HG03159 (cell line): ENCODE data around the gene ACYP1.

Source experiments
- ATAC-seq: cut with Tn5 transposase; IDR thresholded peaks from one replicate; pipeline ENCODE4 v1.9.1; 2021; ENCODE audit warnings: mild to moderate bottlenecking, moderate library complexity; ENCODE audit not compliant: unreplicated experiment

The ACYP1 gene

GRCh38 chr14:75041613-75042012 lies 22.2 kb downstream of the ACYP1 start:
- ATAC-seq, result no peak

GRCh38 chr14:75040959-75041358 lies 22.9 kb downstream of the ACYP1 start:
- ATAC-seq, result no peak

- ATAC-seq, result no peak
Measured at GRCh38 chr14:75040507-75040906, 23.3 kb downstream of the ACYP1 start.

- no peak for ATAC-seq
Measured at GRCh38 chr14:75032939-75033338, 30.9 kb downstream of the ACYP1 start.

GRCh38 chr14:75030147-75030546 lies 33.7 kb downstream of the ACYP1 start:
- no peak for ATAC-seq

- no peak for ATAC-seq
Measured at GRCh38 chr14:75025876-75026275, 37.9 kb downstream of the ACYP1 start.

GRCh38 chr14:75025082-75025481 lies 38.7 kb downstream of the ACYP1 start:
- no peak for ATAC-seq

- no peak for ATAC-seq
Measured at GRCh38 chr14:75023108-75023507, 40.7 kb downstream of the ACYP1 start.

- ATAC-seq, result no peak
Measured at GRCh38 chr14:75022655-75023054, 41.2 kb downstream of the ACYP1 start.

- no peak for ATAC-seq
Measured at GRCh38 chr14:75018694-75019093, 45.1 kb downstream of the ACYP1 start.

GRCh38 chr14:75016815-75017214 lies 47.0 kb downstream of the ACYP1 start:
- ATAC-seq, result no peak

GRCh38 chr14:75015496-75015895 lies 48.3 kb downstream of the ACYP1 start:
- ATAC-seq, result no peak

GRCh38 chr14:75013290-75013689 lies 50.5 kb downstream of the ACYP1 start:
- ATAC-seq, result no peak

GRCh38 chr14:75011356-75011994 lies 52.3 kb downstream of the ACYP1 start:
- no peak for ATAC-seq

GRCh38 chr14:75010472-75011093 lies 53.2 kb downstream of the ACYP1 start:
- ATAC-seq, result no peak

- ATAC-seq, result no peak
Measured at GRCh38 chr14:75009176-75009575, 54.6 kb downstream of the ACYP1 start.

GRCh38 chr14:75005357-75005756 lies 58.5 kb downstream of the ACYP1 start:
- no peak for ATAC-seq

- no peak for ATAC-seq
Measured at GRCh38 chr14:75003250-75004027, 60.4 kb downstream of the ACYP1 start.
